Gastrocnemius medialis (tissue), 4 donors: Measurements from ENCODE around the gene COPRS.

Experiments
- POLR2A ChIP-seq, 2 donors: fragments of 450-650 bp; IDR thresholded peaks; one replicate each; pipeline ENCODE4 v1.6.1; 2017; ENCODE audit warnings: antibody characterized with exemption in 2 of 2, mild to moderate bottlenecking in 2 of 2, moderate library complexity in 2 of 2
- TF ChIP-seq, protein P1 (sequence below), 5 experiments: fragments of 450-650 bp in 3 of 5; fragments of 200-600 bp in 2 of 5; sonication (generic) in 2 of 5; IDR thresholded peaks in 4 of 5; conservative IDR thresholded peaks in 1 of 5; 1 replicate in 4 of 5; 2 replicates in 1 of 5; pipeline ENCODE4 v1.5.1; 2016 to 2019; ENCODE audit warnings: antibody characterized with exemption in 5 of 5, mild to moderate bottlenecking in 3 of 5, moderate library complexity in 3 of 5

DNA sequence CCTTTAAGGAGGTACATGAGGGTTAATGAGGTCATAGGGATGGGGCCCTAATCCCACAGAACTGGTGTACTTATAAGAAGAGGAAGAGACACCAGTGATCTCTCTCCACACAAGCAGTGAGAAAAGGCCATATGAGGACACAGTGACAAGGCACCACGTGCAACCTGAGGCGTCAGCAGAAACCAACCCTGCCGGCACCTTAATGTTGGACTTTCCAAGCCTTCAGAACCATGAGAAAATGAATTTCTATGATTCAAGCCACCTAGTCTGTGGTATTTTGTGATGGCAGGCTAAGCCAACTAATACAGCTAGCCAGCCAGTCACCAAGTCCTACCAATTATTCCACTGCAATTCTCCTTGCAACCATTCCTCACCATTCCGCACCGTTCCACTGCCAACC lies 39.5 kb downstream of the COPRS start:
- TF ChIP-seq, protein P1, sequence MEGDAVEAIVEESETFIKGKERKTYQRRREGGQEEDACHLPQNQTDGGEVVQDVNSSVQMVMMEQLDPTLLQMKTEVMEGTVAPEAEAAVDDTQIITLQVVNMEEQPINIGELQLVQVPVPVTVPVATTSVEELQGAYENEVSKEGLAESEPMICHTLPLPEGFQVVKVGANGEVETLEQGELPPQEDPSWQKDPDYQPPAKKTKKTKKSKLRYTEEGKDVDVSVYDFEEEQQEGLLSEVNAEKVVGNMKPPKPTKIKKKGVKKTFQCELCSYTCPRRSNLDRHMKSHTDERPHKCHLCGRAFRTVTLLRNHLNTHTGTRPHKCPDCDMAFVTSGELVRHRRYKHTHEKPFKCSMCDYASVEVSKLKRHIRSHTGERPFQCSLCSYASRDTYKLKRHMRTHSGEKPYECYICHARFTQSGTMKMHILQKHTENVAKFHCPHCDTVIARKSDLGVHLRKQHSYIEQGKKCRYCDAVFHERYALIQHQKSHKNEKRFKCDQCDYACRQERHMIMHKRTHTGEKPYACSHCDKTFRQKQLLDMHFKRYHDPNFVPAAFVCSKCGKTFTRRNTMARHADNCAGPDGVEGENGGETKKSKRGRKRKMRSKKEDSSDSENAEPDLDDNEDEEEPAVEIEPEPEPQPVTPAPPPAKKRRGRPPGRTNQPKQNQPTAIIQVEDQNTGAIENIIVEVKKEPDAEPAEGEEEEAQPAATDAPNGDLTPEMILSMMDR (IDR thresholded peaks at IDR 0.05 in 4 of 5, conservative IDR thresholded peaks at IDR 0.05 in 1 of 5): no peak
- no peak for TF ChIP-seq POLR2A (IDR thresholded peaks at IDR 0.05)
